22Rv1 (cell line): Measurements from ENCODE around the gene VSTM1.

Experiments
- ZFX ChIP-seq: fragments of 450-650 bp; IDR thresholded peaks from 2 replicates; pipeline ENCODE4 v1.6.1; 2017; ENCODE audit warnings: antibody characterized with exemption, borderline replicate concordance
- TF ChIP-seq, protein P1 (sequence below): fragments of 450-650 bp; IDR thresholded peaks from 2 replicates; pipeline ENCODE4 v1.5.1; 2017; ENCODE audit warnings: mild to moderate bottlenecking

DNA sequence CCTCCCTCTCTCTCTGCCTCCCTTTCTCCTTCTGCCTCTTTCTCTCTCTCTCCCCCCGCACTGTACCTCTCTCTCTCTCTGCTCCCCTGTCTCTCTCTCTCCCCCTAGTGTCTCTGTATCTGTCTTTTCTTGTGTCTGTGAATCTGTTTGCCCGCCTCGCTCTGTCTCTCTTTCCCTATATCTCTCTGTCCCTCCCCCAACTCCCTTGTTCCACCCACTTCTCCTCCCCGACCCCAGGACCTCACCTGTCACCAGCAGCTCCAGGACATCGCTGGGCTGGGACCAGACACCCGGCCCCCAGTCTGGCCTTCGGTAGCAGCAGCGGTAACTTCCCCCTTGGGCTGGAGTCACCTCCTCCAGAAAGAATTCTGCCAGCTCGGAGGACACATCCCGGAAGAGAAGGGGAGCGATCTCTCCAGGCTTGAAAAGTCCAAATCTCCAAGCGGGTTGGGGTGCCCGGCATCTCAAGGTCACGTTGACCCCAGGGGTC, 33.0 kb upstream of the VSTM1 start:
- TF ChIP-seq, protein P1, sequence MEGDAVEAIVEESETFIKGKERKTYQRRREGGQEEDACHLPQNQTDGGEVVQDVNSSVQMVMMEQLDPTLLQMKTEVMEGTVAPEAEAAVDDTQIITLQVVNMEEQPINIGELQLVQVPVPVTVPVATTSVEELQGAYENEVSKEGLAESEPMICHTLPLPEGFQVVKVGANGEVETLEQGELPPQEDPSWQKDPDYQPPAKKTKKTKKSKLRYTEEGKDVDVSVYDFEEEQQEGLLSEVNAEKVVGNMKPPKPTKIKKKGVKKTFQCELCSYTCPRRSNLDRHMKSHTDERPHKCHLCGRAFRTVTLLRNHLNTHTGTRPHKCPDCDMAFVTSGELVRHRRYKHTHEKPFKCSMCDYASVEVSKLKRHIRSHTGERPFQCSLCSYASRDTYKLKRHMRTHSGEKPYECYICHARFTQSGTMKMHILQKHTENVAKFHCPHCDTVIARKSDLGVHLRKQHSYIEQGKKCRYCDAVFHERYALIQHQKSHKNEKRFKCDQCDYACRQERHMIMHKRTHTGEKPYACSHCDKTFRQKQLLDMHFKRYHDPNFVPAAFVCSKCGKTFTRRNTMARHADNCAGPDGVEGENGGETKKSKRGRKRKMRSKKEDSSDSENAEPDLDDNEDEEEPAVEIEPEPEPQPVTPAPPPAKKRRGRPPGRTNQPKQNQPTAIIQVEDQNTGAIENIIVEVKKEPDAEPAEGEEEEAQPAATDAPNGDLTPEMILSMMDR, result no peak
- no peak for TF ChIP-seq ZFX
